Effector CD4-positive, alpha-beta T cell (primary cell): Measurements from ENCODE around the gene PCNX2.

ENCODE experiments used
- DNase-seq: peaks from one replicate; pipeline ENCODE4 v3.0.0-alpha.2; 2020

The PCNX2 gene

DNA sequence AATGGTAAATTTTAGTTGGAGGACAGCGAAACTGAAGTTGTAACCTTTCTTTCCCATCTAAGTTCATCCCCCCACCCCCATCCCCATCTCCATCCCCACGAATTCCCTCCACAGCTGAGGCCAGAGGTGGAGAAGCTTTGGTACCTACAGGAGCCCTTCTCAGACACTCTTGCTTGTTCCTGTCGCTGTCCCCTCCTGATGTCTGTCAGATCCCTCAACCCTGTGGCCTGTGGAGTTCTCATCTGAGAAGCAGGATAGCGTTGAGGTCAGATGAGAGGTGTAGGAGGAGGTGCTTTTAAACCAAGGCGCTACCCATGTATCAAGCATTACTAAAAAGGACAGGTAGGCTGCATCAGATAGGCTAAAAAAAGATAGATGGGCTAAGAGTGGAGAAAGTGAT is 344.3 kb downstream of the PCNX2 start:
- DNase-seq = no peak

DNA sequence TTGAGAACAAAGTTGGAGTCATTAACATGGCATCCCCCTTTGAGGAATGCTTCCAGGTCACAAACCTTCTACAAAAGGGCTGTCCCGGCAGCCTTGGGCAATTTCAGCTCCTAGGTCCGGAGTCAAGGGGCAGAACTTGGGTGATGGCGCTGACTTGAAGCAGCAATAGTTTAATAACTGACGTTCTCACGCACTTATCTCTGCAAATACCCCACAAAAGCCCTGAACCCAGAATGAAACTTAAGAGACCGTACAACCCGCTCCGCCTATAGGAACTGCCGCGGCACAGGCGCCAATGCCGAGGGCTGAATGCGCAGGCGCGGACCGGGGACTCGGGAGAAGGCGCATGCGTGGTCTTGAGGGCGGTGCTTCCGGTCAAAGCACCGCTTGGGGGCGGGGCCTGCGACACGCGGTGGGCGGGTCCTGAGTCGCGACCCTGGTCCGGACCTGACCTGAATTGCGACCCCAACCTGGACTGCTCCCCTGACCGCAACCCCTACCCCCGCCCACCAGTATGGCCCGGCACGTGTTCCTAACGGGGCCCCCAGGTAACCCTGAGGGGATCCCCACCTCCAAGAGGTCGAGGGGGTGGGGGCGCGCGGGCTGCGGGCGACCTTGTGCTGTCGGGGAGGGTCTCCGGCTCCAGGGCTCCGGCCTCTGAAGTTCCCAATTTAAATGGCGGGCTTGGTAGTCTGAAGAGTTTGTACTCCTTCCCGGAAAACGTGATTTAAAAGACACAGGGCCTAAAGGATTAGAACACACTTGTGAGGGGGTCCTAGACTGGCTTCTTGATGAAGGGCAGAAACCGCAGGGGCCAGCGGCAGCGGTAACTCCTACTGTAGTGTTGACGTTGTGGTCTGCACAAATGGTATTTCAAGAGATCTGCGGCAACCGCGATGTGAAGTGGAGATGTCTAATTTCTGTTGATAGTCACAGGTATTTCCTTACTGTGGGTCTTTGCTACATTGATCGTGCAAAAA is 345.0 kb downstream of the PCNX2 start, which contains the start of gene NTPCR:
Gene NTPCR (plus strand): TSS at position 415 of the 980 bp plus-strand sequence. CDS start 100 bp downstream, at position 515.
- DNase-seq = peak; percentile 91

DNA sequence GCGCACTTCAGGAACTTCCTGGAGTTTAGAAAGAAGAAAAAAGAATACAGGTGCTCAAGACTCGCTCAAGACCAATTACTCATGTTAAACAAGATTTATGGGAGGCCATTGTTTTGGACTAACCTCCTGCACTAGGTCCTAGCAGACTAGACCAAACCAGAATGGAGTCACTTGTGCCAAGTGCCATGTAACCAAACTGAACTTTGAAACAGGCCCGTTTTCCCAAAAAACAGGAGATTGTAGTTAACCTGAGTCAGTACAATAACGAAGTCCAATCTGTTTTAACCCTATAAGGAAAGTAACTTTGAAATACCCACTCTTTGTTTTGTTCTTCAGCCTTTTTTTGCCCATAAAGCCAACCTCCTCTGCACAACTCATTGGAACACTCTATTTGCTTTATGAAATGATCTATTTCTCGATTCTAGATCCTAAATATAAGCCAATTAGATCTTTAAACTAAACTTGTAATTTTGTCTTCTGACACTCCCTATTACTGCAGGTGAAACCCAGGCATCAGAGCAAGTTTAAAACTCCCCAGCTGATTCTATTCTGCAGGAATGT is 345.8 kb downstream of the PCNX2 start:
- DNase-seq = no peak

DNA sequence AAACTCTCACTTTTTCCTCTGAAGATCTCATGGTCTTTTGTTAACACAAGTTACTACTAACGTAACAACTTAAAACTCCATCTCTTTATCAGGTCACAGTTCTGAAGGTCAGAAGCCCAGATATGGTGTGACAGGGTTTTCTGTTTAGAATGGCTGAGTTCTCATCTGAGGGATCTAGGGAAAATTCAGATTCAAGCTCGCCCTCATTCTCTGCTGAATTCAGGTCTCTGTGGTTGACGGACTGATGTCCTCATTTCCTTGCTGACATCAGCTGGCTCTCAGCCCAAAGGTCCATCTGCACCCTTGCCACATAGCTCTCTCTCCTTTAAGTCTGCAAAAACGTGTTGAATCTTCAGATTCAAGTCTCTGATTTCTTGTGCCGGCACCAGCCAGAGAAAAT is 351.2 kb downstream of the PCNX2 start:
- no peak for DNase-seq

DNA sequence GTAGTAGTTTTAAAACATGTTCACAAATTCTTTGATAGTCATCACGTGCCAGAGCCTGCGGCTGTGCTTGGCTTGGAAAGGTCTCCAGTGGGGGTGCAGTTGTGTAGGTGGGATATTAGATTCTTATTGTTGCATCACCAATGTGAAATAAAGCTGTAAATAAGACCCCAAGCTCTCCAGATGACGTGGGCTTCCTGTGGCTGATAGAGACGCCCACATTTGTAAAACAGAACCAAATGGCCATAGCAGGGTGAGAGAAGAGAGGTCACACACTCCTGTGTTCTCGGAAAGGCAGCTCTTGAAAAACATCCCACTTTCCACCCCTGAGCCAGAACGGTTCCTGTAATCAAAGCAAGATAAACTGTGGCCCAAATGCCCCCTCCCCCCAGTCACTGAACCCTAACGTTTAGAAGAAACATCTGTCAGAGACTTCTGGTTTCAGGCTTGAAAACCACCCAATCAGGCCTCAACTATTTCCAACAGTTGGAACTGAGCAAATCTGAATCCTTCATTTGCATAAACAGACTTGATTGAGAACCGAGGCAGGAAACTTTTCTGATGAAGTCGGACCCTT is 351.8 kb downstream of the PCNX2 start:
- no peak for DNase-seq

DNA sequence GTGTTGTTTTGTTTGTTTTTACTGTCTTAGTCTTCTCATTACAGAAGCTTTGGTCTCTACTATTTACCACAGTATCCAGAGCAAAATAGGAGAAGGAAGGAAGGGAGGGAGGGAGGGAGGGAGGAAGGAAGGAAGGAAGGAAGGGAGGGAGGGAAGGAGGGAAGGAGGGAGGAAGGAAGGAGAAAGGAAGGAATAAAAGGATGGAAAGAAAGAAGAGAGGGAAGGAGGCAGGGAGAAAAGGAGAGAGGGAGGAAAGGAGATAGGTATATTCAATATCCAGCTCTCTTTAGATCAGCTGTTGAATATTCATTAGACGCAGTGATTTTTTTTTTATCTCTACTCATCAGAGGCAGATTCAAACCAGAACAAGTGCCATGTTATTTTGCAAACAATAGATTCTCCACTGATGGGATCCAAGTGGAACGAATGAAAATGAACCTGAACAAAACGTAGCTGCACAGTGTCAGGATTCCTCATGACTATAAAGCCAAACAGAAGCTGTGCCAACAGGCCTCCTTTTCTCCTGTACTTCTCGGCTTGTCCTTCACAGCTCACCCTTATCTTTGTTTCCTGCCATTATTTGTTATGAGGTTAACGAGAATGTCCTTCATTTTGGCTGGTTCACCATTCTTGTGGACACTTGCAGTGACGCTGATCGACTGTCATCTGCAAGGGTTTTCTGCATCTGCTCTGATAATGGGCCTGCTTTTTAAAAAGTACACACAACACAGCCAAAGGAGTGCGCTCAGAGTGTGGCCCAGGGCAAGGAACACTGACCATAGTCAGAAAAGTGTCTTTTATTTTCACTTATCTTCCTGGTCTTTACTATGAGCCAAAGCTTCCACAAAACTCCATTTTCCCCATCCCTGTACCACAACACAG is 352.9 kb downstream of the PCNX2 start:
- no peak for DNase-seq

DNA sequence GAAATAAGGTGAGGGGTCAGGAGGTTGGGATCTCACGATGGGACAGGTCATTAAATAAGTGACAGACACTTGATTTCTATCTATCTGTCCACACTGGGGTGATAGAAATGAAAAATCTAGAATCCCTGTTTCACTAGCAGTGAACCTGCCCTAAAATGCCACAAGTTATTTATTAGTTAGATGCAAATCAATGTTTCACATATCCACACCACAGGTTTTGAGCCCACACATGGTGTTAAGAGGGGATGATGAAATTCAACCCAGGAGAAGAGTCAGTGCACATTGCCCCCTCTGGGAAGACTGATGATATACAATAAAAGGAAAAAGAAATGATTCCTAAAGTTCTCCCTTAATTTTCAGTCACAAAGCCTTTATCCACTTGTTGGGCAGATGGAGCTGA is 355.3 kb downstream of the PCNX2 start:
- DNase-seq = no peak

DNA sequence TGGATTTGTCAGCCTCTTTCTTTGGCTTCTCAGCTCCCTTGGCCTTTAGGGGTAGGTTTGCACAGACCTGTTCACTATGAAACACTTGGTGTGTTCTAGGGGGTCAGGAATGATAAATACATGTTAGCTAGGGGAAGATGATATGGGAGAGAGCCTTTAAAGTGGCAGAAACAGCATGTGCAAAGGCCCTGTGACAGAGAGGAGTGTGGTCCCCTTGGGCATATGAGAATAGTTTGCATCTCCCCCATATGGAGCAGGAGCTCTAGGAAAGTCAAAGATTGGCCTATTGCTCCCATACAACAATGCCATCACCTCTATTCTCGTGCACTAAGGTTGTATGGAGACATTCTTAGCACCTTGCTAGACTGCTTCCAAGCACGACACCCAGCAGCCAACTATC is 355.8 kb downstream of the PCNX2 start:
- DNase-seq = no peak

DNA sequence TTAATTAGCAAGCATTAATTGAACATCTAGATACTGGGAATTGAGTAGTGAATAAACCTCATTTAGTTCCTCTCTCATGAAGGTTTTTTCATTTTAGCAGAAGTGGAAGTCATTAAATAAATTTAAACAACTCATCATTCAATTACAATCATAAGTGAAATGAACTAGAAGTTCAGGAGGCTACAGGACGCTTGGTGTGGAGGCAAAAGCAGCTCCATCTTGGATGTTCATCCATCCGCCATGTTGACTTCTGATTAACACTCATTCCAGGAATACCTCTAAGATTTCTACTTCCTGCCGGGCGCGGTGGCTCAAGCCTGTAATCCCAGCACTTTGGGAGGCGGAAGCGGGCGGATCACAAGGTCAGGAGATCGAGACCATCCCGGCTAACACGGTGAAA is 356.6 kb downstream of the PCNX2 start:
- no peak for DNase-seq

DNA sequence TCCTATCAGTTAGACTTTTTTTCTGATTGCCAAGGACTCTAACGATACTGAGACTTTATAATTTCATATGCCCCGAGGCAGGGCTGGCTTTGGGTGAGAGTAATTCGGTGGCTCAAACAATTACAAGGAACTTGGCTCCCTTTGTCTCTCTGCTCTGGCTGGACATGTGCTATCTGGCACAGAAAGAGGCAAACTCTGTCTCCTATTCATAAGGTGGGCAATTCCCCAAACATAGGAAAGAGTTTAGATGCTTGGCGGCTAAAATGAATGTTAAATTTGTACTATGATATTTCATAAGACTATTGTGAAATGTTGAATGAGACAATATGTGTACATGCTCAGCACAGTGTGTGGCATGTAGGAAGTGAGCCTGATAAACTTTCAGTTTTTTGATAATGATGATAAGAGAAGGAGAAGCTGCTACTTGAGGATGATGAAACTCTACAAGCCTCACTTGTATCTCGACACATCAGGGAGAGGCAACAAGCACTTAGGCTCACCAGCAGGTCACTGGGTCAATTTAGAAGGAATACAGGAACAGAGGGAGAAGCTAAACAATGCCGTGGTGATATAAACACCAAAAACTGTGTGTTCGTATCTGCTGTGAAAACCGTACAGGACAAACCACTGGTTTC is 357.7 kb downstream of the PCNX2 start:
- DNase-seq = no peak

DNA sequence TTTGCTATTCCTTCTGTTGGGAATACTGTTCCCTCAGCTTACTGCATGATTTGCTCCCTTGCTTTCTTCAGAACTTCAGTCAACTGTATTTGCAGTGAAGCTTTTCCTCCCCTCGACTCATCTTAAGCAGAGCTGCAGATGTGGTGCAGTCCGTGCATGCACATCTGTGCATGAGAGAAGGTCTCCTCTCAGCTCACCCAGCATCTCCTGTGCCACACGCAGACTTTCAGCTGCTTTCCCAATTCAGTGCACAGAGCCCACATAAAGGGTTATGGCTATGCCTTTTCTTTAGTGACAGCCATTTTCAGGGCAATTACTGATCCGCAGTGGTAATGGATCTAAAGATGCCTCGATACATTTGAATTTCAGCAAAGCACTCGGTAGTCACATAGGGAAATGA is 358.6 kb downstream of the PCNX2 start:
- DNase-seq = no peak
